Tibial artery (tissue), 4 donors: ENCODE measurements around the gene C9orf72.

ENCODE experiments used
- DNase-seq, 2 donors: peaks; one replicate each; pipeline ENCODE4 v3.0.0-alpha.2; 2019
- H3K27ac ChIP-seq, 2 donors: fragments of 200-600 bp; sonication (generic) in 1 of 2; 1 replicate in 1 of 2; 2 replicates in 1 of 2; pipeline ENCODE4 v1.5.1; 2018 to 2019; ENCODE audit warnings: mild to moderate bottlenecking in 1 of 2
- H3K27me3 ChIP-seq, 2 donors: fragments of 200-600 bp; sonication (generic) in 1 of 2; one replicate each; pipeline versions ENCODE4 v1.5.1 to v1.6.0; 2016 to 2019
- H3K36me3 ChIP-seq, 3 donors: fragments of 200-600 bp; sonication (generic) in 2 of 3; one replicate each; pipeline ENCODE4 v1.5.1; 2016 to 2019; ENCODE audit warnings: mild to moderate bottlenecking in 2 of 3
- H3K4me1 ChIP-seq, 4 donors: fragments of 200-600 bp; sonication (generic) in 2 of 4; 1 replicate in 3 of 4; 2 replicates in 1 of 4; pipeline ENCODE4 v1.5.1; 2016 to 2019
- H3K4me3 ChIP-seq, 2 donors: fragments of 200-600 bp; sonication (generic) in 1 of 2; 1 replicate in 1 of 2; 2 replicates in 1 of 2; pipeline ENCODE4 v1.5.1; 2018 to 2019; ENCODE audit warnings: mild to moderate bottlenecking in 2 of 2
- H3K9me3 ChIP-seq, 3 donors: fragments of 200-600 bp; sonication (generic) in 1 of 3; one replicate each; pipeline ENCODE4 v1.5.1; 2016 to 2019
- intact Hi-C: fragments of 100-400 bp; cut with DNase I; formaldehyde crosslinking; loops from one replicate; pipeline ENCODE4 v1.15.0; 2023; ENCODE audit warnings: low total_unique reads
- TF ChIP-seq, protein P1 (sequence below), 2 experiments: fragments of 200-600 bp in 1 of 2; fragments of 450-650 bp in 1 of 2; IDR thresholded peaks; one replicate each; pipeline ENCODE4 v1.5.1; 2017 to 2019; ENCODE audit warnings: antibody characterized with exemption in 2 of 2, mild to moderate bottlenecking in 1 of 2, moderate library complexity in 1 of 2

Gene C9orf72

GRCh38 chr9:27610622-27611021, 37.3 kb upstream of the C9orf72 start:
- DNase-seq, result no peak
- intact Hi-C loops, result no loop called here
- TF ChIP-seq, protein P1, sequence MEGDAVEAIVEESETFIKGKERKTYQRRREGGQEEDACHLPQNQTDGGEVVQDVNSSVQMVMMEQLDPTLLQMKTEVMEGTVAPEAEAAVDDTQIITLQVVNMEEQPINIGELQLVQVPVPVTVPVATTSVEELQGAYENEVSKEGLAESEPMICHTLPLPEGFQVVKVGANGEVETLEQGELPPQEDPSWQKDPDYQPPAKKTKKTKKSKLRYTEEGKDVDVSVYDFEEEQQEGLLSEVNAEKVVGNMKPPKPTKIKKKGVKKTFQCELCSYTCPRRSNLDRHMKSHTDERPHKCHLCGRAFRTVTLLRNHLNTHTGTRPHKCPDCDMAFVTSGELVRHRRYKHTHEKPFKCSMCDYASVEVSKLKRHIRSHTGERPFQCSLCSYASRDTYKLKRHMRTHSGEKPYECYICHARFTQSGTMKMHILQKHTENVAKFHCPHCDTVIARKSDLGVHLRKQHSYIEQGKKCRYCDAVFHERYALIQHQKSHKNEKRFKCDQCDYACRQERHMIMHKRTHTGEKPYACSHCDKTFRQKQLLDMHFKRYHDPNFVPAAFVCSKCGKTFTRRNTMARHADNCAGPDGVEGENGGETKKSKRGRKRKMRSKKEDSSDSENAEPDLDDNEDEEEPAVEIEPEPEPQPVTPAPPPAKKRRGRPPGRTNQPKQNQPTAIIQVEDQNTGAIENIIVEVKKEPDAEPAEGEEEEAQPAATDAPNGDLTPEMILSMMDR (IDR thresholded peaks at IDR 0.05), result no peak
- H3K36me3 ChIP-seq, result no peaks in the 10 kb centered on the region
- H3K9me3 ChIP-seq, result no peaks in the 10 kb centered on the region
- H3K4me1 ChIP-seq, result no peaks in the 10 kb centered on the region
- peaks cover 0 to 5% of the 10 kb centered on the region in 2 donors for H3K27me3 ChIP-seq
- H3K27ac ChIP-seq, result no peak overlapping the region
- no peak overlapping the region for H3K4me3 ChIP-seq

DNA sequence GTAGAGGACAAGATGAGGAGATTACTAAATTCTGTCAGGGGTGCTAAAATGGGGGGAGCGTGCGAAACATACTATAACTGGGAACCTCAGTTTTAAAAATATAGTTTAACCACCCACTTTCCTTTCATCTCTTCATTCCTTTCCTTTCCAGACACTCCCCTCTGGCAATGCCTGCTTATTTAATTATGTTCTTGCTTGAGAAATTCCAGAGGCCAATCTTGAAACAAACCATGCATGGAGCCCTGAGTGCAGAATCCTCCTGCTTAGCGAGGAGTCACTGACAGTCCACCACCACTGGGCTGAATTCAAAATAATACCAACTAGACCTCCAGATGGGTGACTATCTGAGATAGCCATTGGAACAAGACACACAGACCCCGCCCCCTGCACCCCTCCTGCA, 29.7 kb upstream of the C9orf72 start:
- H3K4me3 ChIP-seq, result no peak overlapping the region
- TF ChIP-seq, protein P1 (IDR thresholded peaks at IDR 0.05), result no peak
- intact Hi-C loops, result no loop called here

DNA sequence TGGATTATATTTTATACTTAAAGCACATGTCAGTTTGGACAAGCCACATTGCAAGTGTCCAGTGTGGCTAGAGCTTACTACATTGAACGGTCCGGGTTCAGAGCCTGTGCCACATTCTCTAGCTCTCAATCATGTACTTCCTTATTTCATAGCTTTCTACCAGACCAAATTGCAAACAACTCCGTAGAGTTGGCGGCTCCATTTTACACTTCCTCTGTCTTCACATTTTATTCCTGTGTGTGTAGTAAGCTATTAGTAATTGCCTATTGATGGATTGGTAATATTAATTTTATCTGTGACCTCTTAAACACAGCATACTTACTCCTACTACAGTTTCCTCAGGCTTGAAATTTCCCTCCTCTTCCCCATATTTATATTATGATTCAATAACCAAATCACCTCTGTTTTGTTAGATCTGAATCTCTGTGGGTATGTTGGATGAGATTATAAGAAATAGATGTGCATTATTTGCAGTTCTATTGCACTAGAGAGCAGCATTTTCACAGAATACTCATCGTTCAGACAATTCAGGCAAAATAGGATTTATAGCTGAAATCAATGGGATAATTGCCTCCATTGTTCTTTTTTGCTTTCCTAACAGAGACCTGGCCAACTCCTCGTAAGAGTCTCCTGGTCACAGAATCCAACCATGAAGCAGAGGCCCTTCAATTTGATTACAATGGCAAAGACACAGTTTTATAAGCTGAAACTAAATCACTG, 29.0 kb upstream of the C9orf72 start:
- no peaks in the 10 kb centered on the region for H3K27me3 ChIP-seq
- DNase-seq, result no peak
- TF ChIP-seq, protein P1 (IDR thresholded peaks at IDR 0.05), result no peak
- no peak overlapping the region for H3K4me3 ChIP-seq
- peaks cover 0 to 4% (median 0%) of the 10 kb centered on the region in 4 donors for H3K4me1 ChIP-seq
- H3K9me3 ChIP-seq, result no peaks in the 10 kb centered on the region
- no peaks in the 10 kb centered on the region for H3K36me3 ChIP-seq
- intact Hi-C loops, result no loop called here
- H3K27ac ChIP-seq, result no peak overlapping the region

More for the DNA sequence above, 29.7 kb upstream of the C9orf72 start:
- H3K36me3 ChIP-seq, result no peaks in the 10 kb centered on the region
- H3K4me1 ChIP-seq, result peaks cover 0 to 4% (median 0%) of the 10 kb centered on the region in 4 donors
- H3K27me3 ChIP-seq, result no peaks in the 10 kb centered on the region
- no peaks in the 10 kb centered on the region for H3K9me3 ChIP-seq
- no peak overlapping the region for H3K27ac ChIP-seq
- no peak for DNase-seq

GRCh38 chr9:27601396-27601795, 28.1 kb upstream of the C9orf72 start:
- H3K27ac ChIP-seq, result no peak overlapping the region
- no peaks in the 10 kb centered on the region for H3K27me3 ChIP-seq
- intact Hi-C loops, result no loop called here
- no peaks in the 10 kb centered on the region for H3K9me3 ChIP-seq
- no peak for DNase-seq
- TF ChIP-seq, protein P1 (IDR thresholded peaks at IDR 0.05), result no peak
- no peaks in the 10 kb centered on the region for H3K36me3 ChIP-seq
- peaks cover 0 to 4% (median 0%) of the 10 kb centered on the region in 4 donors for H3K4me1 ChIP-seq
- H3K4me3 ChIP-seq, result no peak overlapping the region

DNA sequence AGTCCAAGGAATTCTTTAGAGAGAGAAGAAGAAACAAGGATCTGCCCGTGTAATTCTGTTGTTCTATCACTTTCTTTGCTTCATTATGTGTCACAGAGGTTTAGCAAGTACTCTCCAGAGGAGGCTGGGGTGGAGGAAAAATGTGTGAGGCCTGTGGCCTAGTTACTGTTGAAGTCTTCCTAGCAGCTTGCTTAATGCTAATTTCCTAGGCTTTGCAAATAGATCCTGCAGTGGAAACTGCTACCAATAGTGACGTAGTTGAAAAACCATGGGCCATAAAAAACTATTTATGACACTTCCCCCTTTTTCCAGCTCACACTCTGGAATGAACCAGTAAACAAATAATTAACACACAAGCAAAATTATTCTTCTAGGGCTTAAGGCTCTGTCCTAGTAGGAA, 27.0 kb upstream of the C9orf72 start:
- Histone ChIP-seq H3K27ac (no peak overlapping the region), H3K4me3 (no peak overlapping the region), H3K9me3 (no peaks in the 10 kb centered on the region), H3K36me3 (no peaks in the 10 kb centered on the region), H3K4me1 (peaks cover 0 to 4% (median 0%) of the 10 kb centered on the region in 4 donors), H3K27me3 (no peaks in the 10 kb centered on the region)
- TF ChIP-seq, protein P1 (IDR thresholded peaks at IDR 0.05), result no peak
- DNase-seq, result no peak
- intact Hi-C loops, result no loop called here
